ENCODE data around the gene SLC22A3. TPM values are rescaled to one million over a fixed set of nuclear protein-coding genes. Genes with fewer than 3 reads are reported as not detected.
"Not testable (repeated sequence)": the region's sequence is repeated elsewhere in the genome, so short reads cannot be mapped to it uniquely, and the experiment has no call there.

The SLC22A3 gene, protein sequence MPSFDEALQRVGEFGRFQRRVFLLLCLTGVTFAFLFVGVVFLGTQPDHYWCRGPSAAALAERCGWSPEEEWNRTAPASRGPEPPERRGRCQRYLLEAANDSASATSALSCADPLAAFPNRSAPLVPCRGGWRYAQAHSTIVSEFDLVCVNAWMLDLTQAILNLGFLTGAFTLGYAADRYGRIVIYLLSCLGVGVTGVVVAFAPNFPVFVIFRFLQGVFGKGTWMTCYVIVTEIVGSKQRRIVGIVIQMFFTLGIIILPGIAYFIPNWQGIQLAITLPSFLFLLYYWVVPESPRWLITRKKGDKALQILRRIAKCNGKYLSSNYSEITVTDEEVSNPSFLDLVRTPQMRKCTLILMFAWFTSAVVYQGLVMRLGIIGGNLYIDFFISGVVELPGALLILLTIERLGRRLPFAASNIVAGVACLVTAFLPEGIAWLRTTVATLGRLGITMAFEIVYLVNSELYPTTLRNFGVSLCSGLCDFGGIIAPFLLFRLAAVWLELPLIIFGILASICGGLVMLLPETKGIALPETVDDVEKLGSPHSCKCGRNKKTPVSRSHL
- total RNA-seq (not detected), polyA plus RNA-seq (not detected), total RNA-seq (0.67 reads per million)

DNA sequence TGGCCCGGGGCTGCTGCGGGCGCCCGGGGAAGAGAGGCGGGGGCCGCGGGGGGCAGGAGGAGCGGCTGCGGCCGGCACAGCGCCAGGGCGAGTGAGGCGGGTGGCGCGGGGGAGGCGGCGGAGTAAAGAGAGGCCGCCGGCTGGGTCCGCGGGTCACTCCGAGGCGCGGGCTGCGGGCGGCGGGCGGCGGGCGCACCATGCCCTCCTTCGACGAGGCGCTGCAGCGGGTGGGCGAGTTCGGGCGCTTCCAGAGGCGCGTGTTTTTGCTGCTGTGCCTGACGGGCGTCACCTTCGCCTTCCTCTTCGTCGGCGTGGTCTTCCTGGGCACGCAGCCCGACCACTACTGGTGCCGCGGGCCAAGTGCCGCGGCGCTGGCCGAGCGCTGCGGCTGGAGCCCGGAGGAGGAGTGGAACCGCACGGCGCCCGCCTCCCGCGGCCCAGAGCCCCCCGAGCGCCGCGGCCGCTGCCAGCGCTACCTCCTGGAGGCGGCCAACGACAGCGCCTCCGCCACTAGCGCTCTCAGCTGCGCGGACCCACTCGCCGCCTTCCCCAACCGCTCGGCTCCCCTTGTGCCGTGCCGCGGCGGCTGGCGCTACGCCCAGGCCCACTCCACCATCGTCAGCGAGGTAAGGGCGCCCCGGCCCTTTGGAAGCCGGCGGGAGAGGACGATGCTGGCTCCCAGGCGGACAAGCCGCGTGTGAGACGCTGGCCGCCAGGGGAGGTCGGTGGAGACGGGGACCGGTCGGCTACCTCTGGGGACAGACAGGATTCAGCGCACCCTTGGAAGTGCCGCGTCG lies at the start of gene SLC22A3:
Gene SLC22A3 (plus strand): TSS at position 156 of the 797 bp plus-strand sequence. CDS start 42 bp downstream, at position 198.
- Mint-ChIP-seq H3K27ac (no peak within 1 kb of the TSS), H3K36me3 (no peaks in the 10 kb centered on the region), H3K27me3 (peaks cover 48 to 75% (median 49%) of the 10 kb centered on the region in 5 donors), H3K4me1 (peaks cover 0 to 21% (median 7%) of the 10 kb centered on the region in 7 donors), H3K4me3 (peak within 1 kb of the TSS in 8 of 10 donors; percentile 12 to 67 (median 54)), H3K9me3 (peaks cover 0 to 5% (median 0%) of the 10 kb centered on the region in 11 donors)
- no peak within 1 kb of the TSS for H3K27ac ChIP-seq (ENCODE audit: low read depth, low read length)
- CTCF ChIA-PET = no interaction called here
- H3K4me3 ChIP-seq (ENCODE audit: low read length) = no peak within 1 kb of the TSS
- H3K27me3 ChIP-seq (ENCODE audit: control insufficient read depth in 2 of 2, insufficient read depth in 2 of 2, low read length in 2 of 2) = no peaks in the 10 kb centered on the region
- H3K4me1 ChIP-seq (ENCODE audit: control insufficient read depth in 2 of 2, insufficient read depth in 2 of 2, low read length in 2 of 2) = no peaks in the 10 kb centered on the region
- H3K9me3 ChIP-seq (ENCODE audit: control insufficient read depth in 2 of 3, low read length in 3 of 3) = no peaks in the 10 kb centered on the region
- no peaks in the 10 kb centered on the region for H3K36me3 ChIP-seq (ENCODE audit: control insufficient read depth in 2 of 3, insufficient read depth in 3 of 3, low read length in 3 of 3)
- POLR2A ChIA-PET = no interaction called here
- DNase-seq = no peak
- ATAC-seq = no peak
- intact Hi-C loops (cut with micrococcal nuclease) = no loop called here

DNA sequence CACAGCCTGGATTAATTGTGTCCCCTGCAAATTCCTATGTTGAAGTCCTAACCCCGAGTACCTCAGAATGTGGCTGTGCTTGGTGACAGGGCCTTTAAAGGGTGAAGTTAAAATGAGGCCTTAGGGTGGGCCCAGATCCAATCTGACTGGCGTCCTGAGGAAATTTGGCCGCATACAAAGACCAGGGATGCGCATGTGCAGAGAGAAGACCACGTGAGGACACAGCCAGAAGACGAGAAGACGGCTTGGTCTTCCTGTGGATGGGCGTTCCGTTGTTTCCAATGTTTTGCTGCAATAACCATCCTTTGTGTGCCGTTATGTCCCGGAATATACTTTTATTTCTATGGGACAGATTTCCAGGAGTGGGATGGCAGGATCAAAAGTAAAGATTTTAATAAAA lies 48.6 kb upstream of the SLC22A3 start:
- no peak overlapping the region for H3K27ac Mint-ChIP-seq
- Histone ChIP-seq H3K27me3 (ENCODE audit: control insufficient read depth in 2 of 2, insufficient read depth in 2 of 2, low read length in 2 of 2) (no peaks in the 10 kb centered on the region), H3K36me3 (ENCODE audit: control insufficient read depth in 2 of 3, insufficient read depth in 3 of 3, low read length in 3 of 3) (no peaks in the 10 kb centered on the region), H3K4me1 (ENCODE audit: control insufficient read depth in 2 of 2, insufficient read depth in 2 of 2, low read length in 2 of 2) (no peaks in the 10 kb centered on the region), H3K9me3 (ENCODE audit: control insufficient read depth in 2 of 3, low read length in 3 of 3) (no peaks in the 10 kb centered on the region), H3K4me3 (ENCODE audit: low read length) (no peak overlapping the region), H3K27ac (ENCODE audit: low read depth, low read length) (no peak overlapping the region)
- ATAC-seq (no peak), DNase-seq (no peak)
- peaks cover 0 to 4% (median 0%) of the 10 kb centered on the region in 7 donors for H3K4me1 Mint-ChIP-seq
- H3K4me3 Mint-ChIP-seq = no peak overlapping the region
- peaks cover 0 to 6% (median 0%) of the 10 kb centered on the region in 11 donors for H3K9me3 Mint-ChIP-seq
- H3K27me3 Mint-ChIP-seq = peaks cover 0 to 18% (median 8%) of the 10 kb centered on the region in 5 donors
- ChIA-PET CTCF (no interaction called here), POLR2A (no interaction called here)
- intact Hi-C loops (cut with micrococcal nuclease) = no loop called here
- no peaks in the 10 kb centered on the region for H3K36me3 Mint-ChIP-seq

DNA sequence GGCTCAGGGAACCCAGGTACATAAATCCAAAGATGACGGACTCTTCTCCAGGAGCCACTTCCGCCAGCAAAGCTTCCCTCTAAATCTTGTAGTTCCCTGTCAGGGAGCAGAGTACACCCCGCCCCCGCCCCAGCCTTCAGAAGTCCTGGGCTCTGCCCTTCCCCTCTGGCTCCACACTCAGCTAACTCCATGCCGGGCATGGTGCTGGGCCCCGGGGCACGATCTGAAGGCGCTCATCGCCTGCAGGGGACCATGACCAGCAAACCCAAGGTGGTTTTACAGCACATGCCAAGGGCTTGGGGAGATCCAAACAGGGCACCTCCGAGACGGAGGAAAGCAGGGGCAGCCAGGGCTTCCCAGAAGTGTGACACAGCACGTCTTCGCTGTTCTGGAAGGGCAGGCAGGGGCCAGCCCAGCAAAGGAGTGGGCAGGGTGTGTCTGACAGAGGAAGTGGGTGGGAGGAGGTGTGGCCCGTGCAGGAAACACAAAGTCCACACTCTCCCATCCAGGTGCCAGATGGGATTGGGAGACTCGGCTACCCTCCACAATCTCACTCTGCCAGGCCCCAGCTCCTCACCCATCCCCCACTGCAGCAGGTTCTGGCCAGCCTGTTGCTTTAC lies 48.0 kb upstream of the SLC22A3 start:
- H3K27ac Mint-ChIP-seq = no peak overlapping the region
- peaks cover 0 to 17% (median 14%) of the 10 kb centered on the region in 5 donors for H3K27me3 Mint-ChIP-seq
- intact Hi-C loops (cut with micrococcal nuclease) = no loop called here
- no peak overlapping the region for H3K4me3 Mint-ChIP-seq
- Histone ChIP-seq H3K27me3 (ENCODE audit: control insufficient read depth in 2 of 2, insufficient read depth in 2 of 2, low read length in 2 of 2) (no peaks in the 10 kb centered on the region), H3K4me1 (ENCODE audit: control insufficient read depth in 2 of 2, insufficient read depth in 2 of 2, low read length in 2 of 2) (no peaks in the 10 kb centered on the region), H3K9me3 (ENCODE audit: control insufficient read depth in 2 of 3, low read length in 3 of 3) (no peaks in the 10 kb centered on the region), H3K4me3 (ENCODE audit: low read length) (no peak overlapping the region), H3K36me3 (ENCODE audit: control insufficient read depth in 2 of 3, insufficient read depth in 3 of 3, low read length in 3 of 3) (no peaks in the 10 kb centered on the region), H3K27ac (ENCODE audit: low read depth, low read length) (no peak overlapping the region)
- no peaks in the 10 kb centered on the region for H3K36me3 Mint-ChIP-seq
- no peak for DNase-seq
- H3K4me1 Mint-ChIP-seq = peaks cover 0 to 4% (median 0%) of the 10 kb centered on the region in 7 donors
- POLR2A ChIA-PET = no interaction called here
- CTCF ChIA-PET = no interaction called here
- peaks cover 0 to 6% (median 0%) of the 10 kb centered on the region in 11 donors for H3K9me3 Mint-ChIP-seq
- no peak for ATAC-seq

GRCh38 chr6:160301339-160301738 lies 46.8 kb upstream of the SLC22A3 start:
- DNase-seq (no peak), ATAC-seq (no peak)
- Mint-ChIP-seq H3K27ac (no peak overlapping the region), H3K4me1 (peaks cover 0 to 4% (median 0%) of the 10 kb centered on the region in 7 donors), H3K9me3 (peaks cover 0 to 6% (median 0%) of the 10 kb centered on the region in 11 donors), H3K36me3 (no peaks in the 10 kb centered on the region), H3K4me3 (no peak overlapping the region), H3K27me3 (peaks cover 0 to 19% (median 15%) of the 10 kb centered on the region in 5 donors)
- ChIA-PET POLR2A (no interaction called here), CTCF (no interaction called here)
- Histone ChIP-seq H3K4me3 (ENCODE audit: low read length) (no peak overlapping the region), H3K36me3 (ENCODE audit: control insufficient read depth in 2 of 3, insufficient read depth in 3 of 3, low read length in 3 of 3) (no peaks in the 10 kb centered on the region), H3K4me1 (ENCODE audit: control insufficient read depth in 2 of 2, insufficient read depth in 2 of 2, low read length in 2 of 2) (no peaks in the 10 kb centered on the region), H3K27ac (ENCODE audit: low read depth, low read length) (no peak overlapping the region), H3K27me3 (ENCODE audit: control insufficient read depth in 2 of 2, insufficient read depth in 2 of 2, low read length in 2 of 2) (no peaks in the 10 kb centered on the region), H3K9me3 (ENCODE audit: control insufficient read depth in 2 of 3, low read length in 3 of 3) (no peaks in the 10 kb centered on the region)
- intact Hi-C loops (cut with micrococcal nuclease) = no loop called here

DNA sequence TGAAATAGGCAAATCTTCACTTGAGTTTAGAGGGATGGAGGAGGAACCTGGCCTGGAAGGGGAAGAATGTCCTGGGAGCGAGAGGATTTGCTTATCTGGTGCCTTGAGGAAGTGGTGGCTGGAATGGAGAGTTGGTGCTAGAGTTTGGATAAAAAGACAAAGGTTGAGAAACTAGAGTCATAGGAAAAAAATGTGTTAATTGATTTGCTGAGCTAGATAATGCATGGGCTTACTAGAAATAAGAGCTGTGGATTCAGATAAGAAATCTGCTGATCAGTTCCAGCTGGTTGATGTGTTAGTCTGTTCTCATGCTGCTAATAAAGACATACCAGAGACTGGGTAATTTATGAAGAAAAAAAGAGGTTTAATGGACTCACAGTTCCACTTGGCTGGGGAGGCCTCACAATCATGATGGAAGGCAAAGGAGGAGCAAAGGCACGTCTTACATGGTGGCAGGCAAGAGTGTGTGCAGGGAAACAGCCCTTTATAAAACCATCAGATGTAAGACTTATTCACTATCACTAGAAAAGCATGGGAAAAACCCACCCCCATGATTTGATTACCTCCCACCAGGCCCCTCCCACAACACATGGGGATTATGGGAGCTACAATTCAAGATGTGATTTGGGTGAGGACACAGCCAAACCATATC lies 45.6 kb upstream of the SLC22A3 start:
- DNase-seq; H3K27ac Mint-ChIP-seq; H3K4me1 ChIP-seq (ENCODE audit: control insufficient read depth in 2 of 2, insufficient read depth in 2 of 2, low read length in 2 of 2); POLR2A ChIA-PET; H3K4me3 ChIP-seq (ENCODE audit: low read length); H3K4me3 Mint-ChIP-seq; CTCF ChIA-PET; H3K9me3 Mint-ChIP-seq; H3K27me3 ChIP-seq (ENCODE audit: control insufficient read depth in 2 of 2, insufficient read depth in 2 of 2, low read length in 2 of 2); intact Hi-C loops (cut with micrococcal nuclease); H3K4me1 Mint-ChIP-seq; ATAC-seq; H3K9me3 ChIP-seq (ENCODE audit: control insufficient read depth in 2 of 3, low read length in 3 of 3); H3K36me3 Mint-ChIP-seq; H3K27ac ChIP-seq (ENCODE audit: low read depth, low read length); H3K36me3 ChIP-seq (ENCODE audit: control insufficient read depth in 2 of 3, insufficient read depth in 3 of 3, low read length in 3 of 3): not testable (repeated sequence)
- peaks cover 0 to 15% (median 11%) of the 10 kb centered on the region in 5 donors for H3K27me3 Mint-ChIP-seq

GRCh38 chr6:160303806-160304205 lies 44.4 kb upstream of the SLC22A3 start:
- Histone ChIP-seq H3K27me3 (ENCODE audit: control insufficient read depth in 2 of 2, insufficient read depth in 2 of 2, low read length in 2 of 2) (no peaks in the 10 kb centered on the region), H3K4me1 (ENCODE audit: control insufficient read depth in 2 of 2, insufficient read depth in 2 of 2, low read length in 2 of 2) (no peaks in the 10 kb centered on the region), H3K36me3 (ENCODE audit: control insufficient read depth in 2 of 3, insufficient read depth in 3 of 3, low read length in 3 of 3) (no peaks in the 10 kb centered on the region), H3K9me3 (ENCODE audit: control insufficient read depth in 2 of 3, low read length in 3 of 3) (no peaks in the 10 kb centered on the region), H3K4me3 (ENCODE audit: low read length) (no peak overlapping the region), H3K27ac (ENCODE audit: low read depth, low read length) (no peak overlapping the region)
- Mint-ChIP-seq H3K9me3 (peaks cover 0 to 16% (median 4%) of the 10 kb centered on the region in 11 donors), H3K27me3 (peaks cover 0 to 15% (median 11%) of the 10 kb centered on the region in 5 donors), H3K4me1 (peaks cover 0 to 4% (median 0%) of the 10 kb centered on the region in 7 donors), H3K36me3 (no peaks in the 10 kb centered on the region), H3K4me3 (no peak overlapping the region), H3K27ac (no peak overlapping the region)
- intact Hi-C loops (cut with micrococcal nuclease) = no loop called here
- POLR2A ChIA-PET = no interaction called here
- DNase-seq (no peak), ATAC-seq (no peak)
- CTCF ChIA-PET = no interaction called here

Measured in naive thymus-derived CD4-positive, alpha-beta T cell (primary cell).